RKO (cell line): ENCODE data around the gene FSIP1.
A peak's percentile ranks its signal among the peaks of the same experiment; 100 is the strongest.

Experiments used
- DNase-seq: peaks from one replicate; pipeline ENCODE4 v3.0.0-alpha.2; 2016; ENCODE audit warnings: low spot score

The FSIP1 gene

GRCh38 chr15:39684233-39684632, 98.4 kb downstream of the FSIP1 start:
- DNase-seq: no peak

GRCh38 chr15:39682366-39682765, 100.3 kb downstream of the FSIP1 start:
- no peak for DNase-seq

GRCh38 chr15:39680868-39681267, 101.8 kb downstream of the FSIP1 start:
- DNase-seq: no peak

- DNase-seq: no peak
Observed at GRCh38 chr15:39672666-39673065, 110.0 kb downstream of the FSIP1 start.

GRCh38 chr15:39672184-39672583, 110.5 kb downstream of the FSIP1 start:
- no peak for DNase-seq

GRCh38 chr15:39670687-39671086, 112.0 kb downstream of the FSIP1 start:
- DNase-seq: no peak

- DNase-seq: no peak
Observed at GRCh38 chr15:39669661-39670060, 113.0 kb downstream of the FSIP1 start.

GRCh38 chr15:39669241-39669640, 113.4 kb downstream of the FSIP1 start:
- no peak for DNase-seq

GRCh38 chr15:39668457-39668856, 114.2 kb downstream of the FSIP1 start:
- DNase-seq: no peak

- no peak for DNase-seq
Observed at GRCh38 chr15:39667382-39668127, 115.1 kb downstream of the FSIP1 start.

- DNase-seq: no peak
Observed at GRCh38 chr15:39666677-39667076, 116.0 kb downstream of the FSIP1 start.

GRCh38 chr15:39665629-39666250, 116.9 kb downstream of the FSIP1 start:
- DNase-seq: no peak

GRCh38 chr15:39663704-39664250, 118.9 kb downstream of the FSIP1 start:
- DNase-seq: no peak

- DNase-seq: no peak
Observed at GRCh38 chr15:39661776-39662175, 120.9 kb downstream of the FSIP1 start.

- no peak for DNase-seq
Observed at GRCh38 chr15:39658740-39659139, 123.9 kb downstream of the FSIP1 start.

GRCh38 chr15:39657668-39658067, 125.0 kb downstream of the FSIP1 start:
- DNase-seq: peak; percentile 14

- no peak for DNase-seq
Observed at GRCh38 chr15:39657181-39657580, 125.5 kb downstream of the FSIP1 start.

- no peak for DNase-seq
Observed at GRCh38 chr15:39654304-39654703, 128.3 kb downstream of the FSIP1 start.

GRCh38 chr15:39651881-39652280, 130.8 kb downstream of the FSIP1 start:
- DNase-seq: no peak

GRCh38 chr15:39651295-39651694, 131.3 kb downstream of the FSIP1 start:
- DNase-seq: no peak

- DNase-seq: no peak
Observed at GRCh38 chr15:39649757-39650156, 132.9 kb downstream of the FSIP1 start.

GRCh38 chr15:39646425-39646824, 136.2 kb downstream of the FSIP1 start:
- no peak for DNase-seq

GRCh38 chr15:39645976-39646257, 136.7 kb downstream of the FSIP1 start:
- DNase-seq: no peak
